ENCODE results near the gene CHAT.

The CHAT gene

DNA sequence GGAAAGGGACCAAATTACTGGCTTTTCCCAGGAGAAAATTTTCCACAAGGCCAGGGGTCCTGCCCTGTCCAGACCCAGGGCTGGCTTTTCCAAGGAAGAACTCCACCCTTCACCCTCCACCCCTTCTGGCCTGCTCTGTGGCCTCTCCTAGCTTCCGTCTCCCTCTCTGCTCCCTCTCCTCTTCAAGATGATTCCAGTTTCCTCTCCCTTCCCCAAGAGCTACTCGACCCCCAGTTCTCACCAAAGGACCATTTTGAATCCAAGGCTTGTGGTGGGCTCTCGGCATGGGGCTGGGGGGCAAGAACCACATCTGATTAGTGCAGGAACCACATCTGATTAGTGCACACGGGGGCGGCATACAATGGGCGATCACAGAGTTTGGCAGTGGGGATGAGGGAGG is 7.7 kb downstream of the CHAT start:
- peaks cover 30% of the 10 kb centered on the region for H3K27me3 Mint-ChIP-seq
- H3K9me3 Mint-ChIP-seq = no peaks in the 10 kb centered on the region
- no peaks in the 10 kb centered on the region for H3K36me3 Mint-ChIP-seq (ENCODE audit: low read depth)
- intact Hi-C loops (cut with micrococcal nuclease) = no loop called here
- no peak overlapping the region for H3K4me3 Mint-ChIP-seq
- H3K4me1 Mint-ChIP-seq (ENCODE audit: low read depth) = no peaks in the 10 kb centered on the region
- no peak overlapping the region for H3K27ac Mint-ChIP-seq

DNA sequence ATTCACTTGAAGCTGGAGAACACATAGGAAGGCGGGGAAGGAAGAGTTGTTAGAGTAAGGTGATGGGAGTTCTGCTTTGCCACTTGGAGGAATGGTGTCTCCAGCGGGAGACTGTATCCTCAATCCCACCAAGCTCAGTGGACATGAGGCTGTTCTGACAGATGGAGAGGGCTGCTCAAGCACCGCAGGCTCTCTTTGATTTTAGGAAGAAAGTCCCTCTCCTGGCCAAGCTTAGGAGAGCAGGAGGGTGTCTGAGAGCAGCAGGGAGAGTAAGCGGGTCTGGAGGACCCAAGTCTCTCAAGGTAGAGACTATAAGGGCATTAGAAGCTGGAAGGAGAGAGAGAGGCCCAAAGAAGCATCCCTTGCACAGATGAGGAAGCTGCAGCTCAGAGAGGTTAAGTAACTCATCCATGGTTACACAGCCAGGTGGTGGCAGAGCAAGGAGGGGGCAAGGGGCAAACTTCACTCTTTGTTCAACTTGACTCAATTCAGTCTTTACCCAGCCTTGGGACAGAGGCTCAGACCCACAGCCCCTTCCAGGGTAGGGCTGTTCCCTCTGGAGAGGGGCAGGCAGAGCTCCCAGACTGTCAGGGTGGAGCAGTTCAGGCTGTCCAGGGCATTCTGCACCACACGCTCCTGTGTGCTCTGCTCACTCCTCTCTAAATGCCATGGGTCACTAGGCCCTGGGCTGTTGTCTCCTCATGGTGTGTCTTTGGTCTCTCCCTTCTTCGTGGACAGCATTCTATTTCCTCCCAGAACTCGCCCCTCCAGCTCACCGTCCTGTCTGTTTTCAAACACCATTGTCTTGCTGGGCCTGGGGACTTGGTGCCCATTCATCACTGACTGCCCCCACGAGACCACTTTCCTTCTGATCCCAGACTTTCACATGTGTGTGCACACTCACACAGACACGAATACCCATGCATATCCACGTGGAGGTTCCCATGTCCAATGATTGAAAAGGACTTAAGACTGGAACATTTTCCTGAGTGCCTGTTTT is 8.9 kb downstream of the CHAT start:
- Mint-ChIP-seq H3K4me1 (ENCODE audit: low read depth) (no peaks in the 10 kb centered on the region), H3K9me3 (no peaks in the 10 kb centered on the region), H3K4me3 (no peak overlapping the region), H3K27me3 (peaks cover 18% of the 10 kb centered on the region), H3K36me3 (ENCODE audit: low read depth) (no peaks in the 10 kb centered on the region), H3K27ac (no peak overlapping the region)
- intact Hi-C loops (cut with micrococcal nuclease) = no loop called here

DNA sequence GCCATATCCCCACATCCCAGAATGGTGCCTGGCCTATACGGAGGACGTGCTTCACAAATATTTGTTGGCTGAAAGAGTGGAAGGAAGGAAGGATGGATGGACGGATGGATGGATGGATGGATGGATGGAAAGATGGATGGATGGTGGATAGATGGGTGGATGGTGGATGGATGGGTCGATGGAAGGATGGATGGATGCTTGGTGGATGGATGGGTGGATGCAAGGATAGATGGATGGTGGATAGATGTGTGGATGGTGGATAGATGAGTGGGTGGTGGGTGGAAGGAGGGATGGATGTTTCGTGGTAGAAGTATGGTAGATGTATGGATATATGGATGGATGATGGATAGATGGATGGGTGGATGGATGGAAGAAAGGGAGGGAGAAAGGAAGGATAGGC is 10.8 kb downstream of the CHAT start:
- no peaks in the 10 kb centered on the region for H3K36me3 Mint-ChIP-seq (ENCODE audit: low read depth)
- no peak overlapping the region for H3K27ac Mint-ChIP-seq
- H3K4me3 Mint-ChIP-seq = no peak overlapping the region
- H3K9me3 Mint-ChIP-seq = no peaks in the 10 kb centered on the region
- peaks cover 13% of the 10 kb centered on the region for H3K27me3 Mint-ChIP-seq
- intact Hi-C loops (cut with micrococcal nuclease) = no loop called here
- H3K4me1 Mint-ChIP-seq (ENCODE audit: low read depth) = no peaks in the 10 kb centered on the region

DNA sequence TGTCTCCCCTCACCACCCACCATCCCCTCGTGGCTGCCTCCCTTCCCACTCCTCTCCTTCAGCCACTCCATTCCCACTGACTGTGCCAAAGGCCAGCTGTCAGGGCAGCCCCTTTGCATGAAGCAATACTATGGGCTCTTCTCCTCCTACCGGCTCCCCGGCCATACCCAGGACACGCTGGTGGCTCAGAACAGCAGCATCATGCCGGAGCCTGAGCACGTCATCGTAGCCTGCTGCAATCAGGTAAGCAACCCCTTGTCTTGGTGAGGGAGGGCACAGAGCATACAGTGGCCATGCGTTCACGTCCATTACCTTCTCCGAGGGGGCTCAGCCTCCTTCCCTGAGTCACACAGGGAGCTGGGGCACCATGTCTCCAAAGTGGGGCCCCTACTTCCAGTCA is 11.6 kb downstream of the CHAT start:
- no peak overlapping the region for H3K27ac Mint-ChIP-seq
- no peaks in the 10 kb centered on the region for H3K9me3 Mint-ChIP-seq
- no peaks in the 10 kb centered on the region for H3K4me1 Mint-ChIP-seq (ENCODE audit: low read depth)
- no peak overlapping the region for H3K4me3 Mint-ChIP-seq
- intact Hi-C loops (cut with micrococcal nuclease) = no loop called here
- H3K27me3 Mint-ChIP-seq = peaks cover 8% of the 10 kb centered on the region
- no peaks in the 10 kb centered on the region for H3K36me3 Mint-ChIP-seq (ENCODE audit: low read depth)

DNA sequence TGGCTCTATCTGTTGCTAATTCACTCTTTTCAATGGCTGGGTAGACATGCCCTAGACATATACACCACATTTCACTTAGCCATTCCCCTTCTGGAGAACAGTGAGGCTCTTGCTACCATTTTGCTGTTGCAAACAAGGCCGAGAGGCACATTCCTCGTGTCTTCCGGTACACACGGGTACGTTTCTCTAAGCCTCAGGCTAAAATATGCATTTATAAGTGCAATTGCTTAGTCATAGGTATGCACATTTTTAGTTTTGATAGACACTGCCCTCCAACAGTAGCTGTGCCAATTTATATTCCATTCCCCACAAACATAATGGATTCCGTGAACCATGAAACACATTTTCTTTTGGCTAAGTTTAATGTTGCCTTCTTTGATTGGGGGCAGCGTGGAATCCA is 13.2 kb downstream of the CHAT start:
- Mint-ChIP-seq H3K9me3 (no peaks in the 10 kb centered on the region), H3K4me1 (ENCODE audit: low read depth) (no peaks in the 10 kb centered on the region), H3K36me3 (ENCODE audit: low read depth) (no peaks in the 10 kb centered on the region), H3K27ac (no peak overlapping the region), H3K4me3 (no peak overlapping the region), H3K27me3 (peaks cover 7% of the 10 kb centered on the region)
- intact Hi-C loops (cut with micrococcal nuclease) = no loop called here

DNA sequence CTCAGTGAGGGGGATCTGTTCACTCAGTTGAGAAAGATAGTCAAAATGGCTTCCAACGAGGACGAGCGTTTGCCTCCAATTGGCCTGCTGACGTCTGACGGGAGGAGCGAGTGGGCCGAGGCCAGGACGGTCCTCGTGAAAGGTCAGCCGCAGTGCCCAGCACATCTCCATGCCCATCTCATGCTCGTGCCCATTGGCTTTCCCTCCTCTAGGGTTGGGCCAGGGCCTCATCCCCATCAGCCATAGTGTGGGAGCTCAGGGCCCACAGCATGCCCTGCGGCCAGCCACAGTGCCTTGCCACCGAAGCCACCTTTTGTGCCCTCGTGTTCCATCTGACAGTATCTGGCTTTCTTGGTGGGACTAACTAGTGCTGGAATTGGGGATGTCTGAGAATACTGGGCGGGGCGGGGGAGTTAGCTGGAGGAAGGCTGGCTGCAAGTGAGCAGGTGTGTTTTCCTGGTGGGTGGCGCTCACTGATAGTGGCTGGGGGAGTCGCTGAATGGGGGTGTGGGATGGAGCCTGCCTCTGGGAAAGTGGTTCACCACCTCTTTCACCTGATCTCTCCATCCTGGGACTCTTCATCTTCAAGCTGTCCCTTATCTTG is 13.9 kb downstream of the CHAT start:
- Mint-ChIP-seq H3K27ac (no peak overlapping the region), H3K4me3 (no peak overlapping the region), H3K4me1 (ENCODE audit: low read depth) (no peaks in the 10 kb centered on the region), H3K36me3 (ENCODE audit: low read depth) (no peaks in the 10 kb centered on the region), H3K27me3 (peaks cover 7% of the 10 kb centered on the region), H3K9me3 (no peaks in the 10 kb centered on the region)
- intact Hi-C loops (cut with micrococcal nuclease) = no loop called here

DNA sequence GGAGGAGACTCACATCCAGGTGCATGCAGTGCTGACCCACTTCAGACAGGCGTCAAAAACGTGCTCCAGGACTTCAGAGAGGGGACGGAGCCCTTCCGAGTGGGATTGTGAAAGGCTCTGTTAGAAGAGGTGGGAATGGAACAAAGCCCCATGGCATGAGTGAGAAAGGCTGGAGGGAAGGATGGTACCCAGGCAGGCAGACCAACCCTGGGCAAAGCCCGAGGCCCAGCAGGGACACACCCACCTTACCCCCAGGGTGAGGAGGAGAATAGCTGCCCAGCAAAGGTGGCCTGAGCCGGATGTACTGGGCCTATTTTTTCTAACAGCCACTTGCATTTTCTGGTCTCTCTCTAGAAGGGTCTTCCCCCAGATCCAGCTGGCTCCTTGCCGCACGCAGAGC is 14.8 kb downstream of the CHAT start:
- Mint-ChIP-seq H3K4me3 (no peak overlapping the region), H3K4me1 (ENCODE audit: low read depth) (no peaks in the 10 kb centered on the region), H3K27ac (no peak overlapping the region), H3K27me3 (peaks cover 7% of the 10 kb centered on the region), H3K36me3 (ENCODE audit: low read depth) (no peaks in the 10 kb centered on the region), H3K9me3 (no peaks in the 10 kb centered on the region)
- intact Hi-C loops (cut with micrococcal nuclease) = no loop called here

DNA sequence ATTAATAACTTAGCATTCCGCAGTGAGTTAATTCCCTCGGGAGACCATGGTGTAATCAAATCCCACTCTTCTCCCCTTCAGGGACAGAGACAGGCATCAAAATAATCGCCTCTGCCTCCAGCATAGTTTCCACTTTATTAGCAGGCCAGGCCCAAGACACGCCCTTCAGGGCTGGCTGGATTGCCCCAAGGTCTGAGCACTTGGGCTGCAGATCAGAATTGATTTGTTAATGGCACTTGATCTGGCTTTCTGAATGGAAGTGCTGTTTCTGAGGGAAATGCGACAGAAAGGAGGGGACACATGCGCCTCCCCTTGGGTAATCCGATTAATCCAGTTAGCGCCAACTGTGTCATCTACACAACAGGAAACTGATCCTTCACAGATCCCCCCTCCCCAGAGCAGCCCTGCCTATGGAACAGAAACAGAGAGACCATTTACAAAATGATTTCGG is 15.6 kb downstream of the CHAT start:
- H3K27ac Mint-ChIP-seq = no peak overlapping the region
- peaks cover 5% of the 10 kb centered on the region for H3K27me3 Mint-ChIP-seq
- H3K36me3 Mint-ChIP-seq (ENCODE audit: low read depth) = no peaks in the 10 kb centered on the region
- H3K4me3 Mint-ChIP-seq = no peak overlapping the region
- no peaks in the 10 kb centered on the region for H3K9me3 Mint-ChIP-seq
- no peaks in the 10 kb centered on the region for H3K4me1 Mint-ChIP-seq (ENCODE audit: low read depth)
- intact Hi-C loops (cut with micrococcal nuclease) = no loop called here

DNA sequence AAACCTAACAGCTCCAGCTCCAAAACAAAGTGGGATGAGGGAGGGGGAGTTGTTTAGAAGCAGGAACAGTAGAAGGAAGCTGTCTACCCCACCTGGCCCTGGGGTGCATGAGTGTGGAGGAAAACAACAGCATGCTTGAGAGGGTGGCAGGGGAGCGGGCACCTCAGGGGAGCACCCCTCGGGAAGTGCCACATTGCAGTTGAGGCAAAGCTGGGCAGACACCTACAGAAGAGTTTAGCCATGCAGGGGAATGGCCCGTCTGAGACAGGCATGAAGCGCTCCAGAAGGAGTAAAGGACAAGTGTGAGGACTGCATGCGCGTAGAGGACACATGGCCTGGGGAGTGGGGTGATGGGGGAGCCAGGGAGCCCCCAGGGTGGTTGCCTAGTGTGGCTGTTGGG is 18.1 kb downstream of the CHAT start:
- peaks cover 8% of the 10 kb centered on the region for H3K27me3 Mint-ChIP-seq
- intact Hi-C loops (cut with micrococcal nuclease) = no loop called here
- H3K36me3 Mint-ChIP-seq (ENCODE audit: low read depth) = no peaks in the 10 kb centered on the region
- H3K4me1 Mint-ChIP-seq (ENCODE audit: low read depth) = no peaks in the 10 kb centered on the region
- H3K4me3 Mint-ChIP-seq = no peak overlapping the region
- H3K27ac Mint-ChIP-seq = no peak overlapping the region
- H3K9me3 Mint-ChIP-seq = no peaks in the 10 kb centered on the region

DNA sequence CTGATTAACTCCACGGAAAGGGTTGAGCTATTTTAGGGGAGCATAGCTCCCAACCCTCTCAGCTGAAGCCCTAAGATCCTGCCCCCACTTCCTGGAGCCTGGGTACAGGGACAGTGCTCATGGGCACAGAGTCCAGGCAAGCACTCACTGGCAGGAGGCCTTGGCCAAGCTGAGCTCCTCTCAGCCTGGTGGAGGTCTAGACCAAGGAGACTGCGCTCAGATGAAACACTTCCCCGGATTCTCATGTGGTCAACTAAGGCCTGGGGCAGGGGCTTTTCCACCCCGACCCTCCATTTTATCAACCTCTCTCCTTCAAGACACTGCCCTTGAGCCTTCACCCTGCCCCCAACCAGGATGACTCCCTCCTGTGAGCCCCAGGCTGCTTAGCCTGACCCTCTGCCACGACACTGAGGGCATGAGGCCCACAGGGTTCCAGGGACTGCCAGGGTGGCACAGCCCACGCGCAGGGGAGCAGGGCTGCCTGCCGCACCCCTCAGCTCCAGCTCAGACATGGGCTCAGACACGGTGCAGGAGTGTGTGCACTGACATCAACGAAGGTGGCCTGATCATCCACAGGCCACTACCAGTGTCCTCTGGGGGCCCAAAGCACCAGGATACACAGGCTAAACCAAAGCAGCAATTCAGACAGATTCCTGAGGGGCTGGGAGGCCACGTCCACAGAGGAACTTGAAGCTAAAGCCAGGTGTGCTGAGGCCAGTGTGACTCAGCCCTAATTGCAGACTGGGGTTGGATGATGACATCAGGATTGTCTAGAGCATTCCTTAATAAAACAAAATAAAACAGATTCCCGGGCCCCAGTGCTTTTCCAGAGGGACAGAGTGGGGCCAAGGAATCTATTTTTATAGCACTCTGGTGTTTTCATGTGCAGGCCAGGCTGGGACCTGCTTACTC is 18.8 kb downstream of the CHAT start:
- Mint-ChIP-seq H3K4me1 (ENCODE audit: low read depth) (no peaks in the 10 kb centered on the region), H3K27me3 (peaks cover 15% of the 10 kb centered on the region), H3K36me3 (ENCODE audit: low read depth) (no peaks in the 10 kb centered on the region), H3K4me3 (no peak overlapping the region), H3K27ac (no peak overlapping the region), H3K9me3 (no peaks in the 10 kb centered on the region)
- intact Hi-C loops (cut with micrococcal nuclease) = no loop called here

DNA sequence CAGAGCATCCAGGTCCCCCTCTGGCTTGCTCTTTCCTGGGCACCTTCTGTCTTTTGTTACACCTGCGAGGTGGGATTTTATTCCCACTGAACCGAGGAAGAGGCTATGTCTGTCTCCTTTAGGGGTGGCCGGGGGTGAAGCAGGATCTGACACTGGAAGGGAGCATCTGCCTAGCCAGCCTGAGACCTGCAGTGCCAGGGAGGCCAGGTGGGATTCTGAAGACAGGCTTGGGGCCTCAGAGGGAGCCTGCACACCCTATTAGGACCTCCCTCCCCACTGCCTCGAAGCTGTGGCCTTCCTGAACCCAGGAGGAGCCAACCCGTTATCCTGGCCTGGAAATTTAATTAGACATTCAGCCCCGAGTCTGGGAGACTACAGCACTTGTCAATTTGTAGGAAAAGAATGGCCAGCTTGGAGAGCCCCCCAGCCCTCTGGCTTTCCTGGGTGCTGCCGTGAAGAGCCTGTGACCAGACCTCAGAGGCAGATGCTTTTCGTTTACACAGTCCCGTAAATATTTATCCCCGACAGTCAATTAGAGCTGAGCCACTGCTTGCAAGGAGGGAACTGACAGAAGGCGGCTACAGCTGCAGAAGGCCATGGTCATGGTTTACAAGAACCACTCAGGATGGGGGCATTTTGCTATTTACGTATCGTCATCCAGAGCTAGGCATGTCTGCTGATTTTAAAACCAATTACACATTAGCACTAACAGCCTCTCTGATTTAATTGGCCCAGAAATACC is 19.7 kb downstream of the CHAT start:
- no peaks in the 10 kb centered on the region for H3K36me3 Mint-ChIP-seq (ENCODE audit: low read depth)

DNA sequence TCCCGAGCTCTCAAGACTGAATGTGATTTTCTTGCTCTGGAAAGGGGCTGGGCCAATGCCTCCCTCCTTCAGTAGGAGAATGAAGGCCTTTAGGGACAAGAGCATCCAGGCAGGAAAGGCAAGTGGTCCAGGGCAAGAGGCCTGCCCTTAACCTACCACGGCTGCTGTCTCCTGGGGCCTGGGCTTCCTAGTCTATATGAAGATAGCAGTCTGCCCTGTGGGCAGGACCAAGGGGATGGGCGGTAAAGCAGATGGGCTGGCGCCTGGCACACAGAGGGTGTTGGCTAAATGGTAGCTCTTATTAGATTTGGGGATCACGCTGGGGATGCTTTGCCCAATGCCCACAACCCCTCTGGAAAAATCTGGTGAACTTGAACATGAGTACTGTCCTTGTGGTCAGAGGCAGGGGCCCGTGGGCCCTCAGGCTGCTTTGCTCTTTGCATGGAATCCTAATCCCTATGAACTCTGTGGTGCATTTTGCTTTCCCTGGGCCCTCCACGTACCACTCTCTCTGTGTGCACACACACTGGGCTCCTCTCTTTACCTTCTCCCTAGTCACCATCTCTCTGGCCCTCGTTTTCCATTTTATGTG is 20.3 kb downstream of the CHAT start:
- H3K4me1 Mint-ChIP-seq (ENCODE audit: low read depth) = no peaks in the 10 kb centered on the region
- H3K4me3 Mint-ChIP-seq = no peak overlapping the region
- H3K27ac Mint-ChIP-seq = no peak overlapping the region
- intact Hi-C loops (cut with micrococcal nuclease) = no loop called here
- peaks cover 26% of the 10 kb centered on the region for H3K27me3 Mint-ChIP-seq
- H3K9me3 Mint-ChIP-seq = no peaks in the 10 kb centered on the region
- H3K36me3 Mint-ChIP-seq (ENCODE audit: low read depth) = no peaks in the 10 kb centered on the region

More for the DNA sequence above, 19.7 kb downstream of the CHAT start:
- no peak overlapping the region for H3K27ac Mint-ChIP-seq
- no peaks in the 10 kb centered on the region for H3K9me3 Mint-ChIP-seq
- intact Hi-C loops (cut with micrococcal nuclease) = no loop called here
- H3K4me1 Mint-ChIP-seq (ENCODE audit: low read depth) = no peaks in the 10 kb centered on the region
- peaks cover 23% of the 10 kb centered on the region for H3K27me3 Mint-ChIP-seq
- no peak overlapping the region for H3K4me3 Mint-ChIP-seq

DNA sequence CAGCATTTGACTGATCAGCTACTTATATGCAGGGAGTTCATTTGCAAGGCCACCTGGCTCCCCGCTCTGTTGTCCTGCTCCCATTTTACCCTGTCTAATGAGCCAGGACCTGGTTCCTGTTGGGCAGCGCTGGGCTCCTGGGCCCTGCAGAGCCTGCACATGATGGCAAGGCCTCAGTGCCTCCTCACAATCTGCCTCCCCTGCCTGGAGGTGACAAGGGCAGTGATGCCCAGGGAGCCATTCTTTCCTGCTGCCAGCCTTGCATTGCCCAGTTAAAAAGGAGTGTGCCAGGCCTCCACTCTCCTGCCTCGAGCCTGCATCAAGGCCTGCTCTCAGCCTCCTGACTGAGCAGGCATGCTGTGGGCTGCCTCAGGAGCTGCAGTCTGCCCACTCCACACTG is 28.5 kb downstream of the CHAT start:
- Mint-ChIP-seq H3K9me3 (no peaks in the 10 kb centered on the region), H3K36me3 (ENCODE audit: low read depth) (no peaks in the 10 kb centered on the region), H3K4me1 (ENCODE audit: low read depth) (peaks cover 6% of the 10 kb centered on the region), H3K27ac (no peak overlapping the region), H3K27me3 (peaks cover 30% of the 10 kb centered on the region), H3K4me3 (no peak overlapping the region)
- intact Hi-C loops (cut with micrococcal nuclease) = no loop called here
